ENCODE data around the gene DLGAP4. TPM values are rescaled to one million over a fixed set of nuclear protein-coding genes. Genes with fewer than 3 reads are reported as not detected.

The DLGAP4 gene
- total and polyA plus RNA-seq, 9 of the 15 experiments (the other 6 are each of a cell fraction or from before 2014, with no cell fraction given), result 0.31 to 34.1 (median 4.5) TPM

GRCh38 chr20:36574366-36575135 lies 268.4 kb downstream of the DLGAP4 start (continued):
- TF ChIP-seq HMGXB4 (CRISPR knock-in tag; IDR thresholded peaks at IDR 0.05), result no peak
- TF ChIP-seq NUFIP1 (IDR thresholded peaks at IDR 0.05; ENCODE audit: partially characterized antibody), result no peak
- no peak for TF ChIP-seq VEZF1 (CRISPR knock-in tag; IDR thresholded peaks at IDR 0.05)
- no peak for TF ChIP-seq HOXB6 (CRISPR knock-in tag; IDR thresholded peaks at IDR 0.05; ENCODE audit: borderline replicate concordance)
- no peak for TF ChIP-seq ZNF24 (IDR thresholded peaks at IDR 0.05)
- no peak for TF ChIP-seq RUNX1 (IDR thresholded peaks at IDR 0.05; ENCODE audit: low read depth)
- no peak for TF ChIP-seq CAMTA2 (CRISPR knock-in tag; conservative IDR thresholded peaks at IDR 0.05)
- TF ChIP-seq TBP (optimal IDR thresholded peaks at IDR 0.05; ENCODE audit: low read depth, low read length), result peak; percentile 38
- peak; percentile 49; the same call in 1 of the 2 replicates for TF ChIP-seq TFAP4 (CRISPR knock-in tag; IDR thresholded peaks at IDR 0.05; ENCODE audit: borderline replicate concordance)
- no peak for TF ChIP-seq GTF2F1 (IDR thresholded peaks at IDR 0.05; ENCODE audit: low read depth, low read length)
- 0 out of 2 replicates have a peak, but pooled peaks have one; percentile 22 for TF ChIP-seq ZNF124 (CRISPR knock-in tag; IDR thresholded peaks at IDR 0.05)
- peak; percentile 91 for TF ChIP-seq MYC (IDR thresholded peaks at IDR 0.05; ENCODE audit: low read depth, low read length)
- TF ChIP-seq MYC (CRISPR knock-in tag; IDR thresholded peaks at IDR 0.05; ENCODE audit: borderline replicate concordance, low read depth), result peak; percentile 66; the same call in 1 of the 2 replicates
- no peak for TF ChIP-seq TAL1 (IDR thresholded peaks at IDR 0.05)
- no peak for TF ChIP-seq SLC30A9 (CRISPR knock-in tag; IDR thresholded peaks at IDR 0.05)
- peak; percentile 40; the same call in 1 of the 2 replicates for TF ChIP-seq DMBX1 (CRISPR knock-in tag; IDR thresholded peaks at IDR 0.05; ENCODE audit: borderline replicate concordance)
- peak in 1 of 2 experiments; percentile 92; a peak in 2 of 4 replicates for TF ChIP-seq HDAC1 (IDR thresholded peaks at IDR 0.05)
- no peak for TF ChIP-seq RBM34 (IDR thresholded peaks at IDR 0.05; ENCODE audit: borderline replicate concordance, insufficient read depth, low read length)
- TF ChIP-seq SMAD2 (IDR thresholded peaks at IDR 0.05; ENCODE audit: low read depth, low read length), result no peak
- TF ChIP-seq CSDE1 (IDR thresholded peaks at IDR 0.05), result no peak
- no peak for TF ChIP-seq ZFP1 (CRISPR knock-in tag; IDR thresholded peaks at IDR 0.05)
- TF ChIP-seq ZNF655 (CRISPR knock-in tag; IDR thresholded peaks at IDR 0.05), result no peak

Measured in K562 (cell line).